ENCODE data around the gene TMEM11. TPM values are rescaled to one million over a fixed set of nuclear protein-coding genes. Genes with fewer than 3 reads are reported as not detected.

Gene TMEM11
- polyA plus RNA-seq, 1 donor (not counting 4 experiments of a cell fraction or from before 2014, with no cell fraction given), result 40.1 TPM

GRCh38 chr17:21164216-21164615 lies 49.7 kb downstream of the TMEM11 start:
- Histone ChIP-seq H3K36me3 (ENCODE audit: control insufficient read depth in 2 of 2, extremely low read depth in 1 of 2, insufficient read depth in 2 of 2, low read length in 2 of 2) (no peaks in the 10 kb centered on the region), H2AFZ (ENCODE audit: control insufficient read depth, low read length) (no peak overlapping the region), H3K4me3 (ENCODE audit: control insufficient read depth in 2 of 3, extremely low read depth in 1 of 3, insufficient read depth in 2 of 3, low read depth in 1 of 3, low read length in 3 of 3) (no peak overlapping the region), H3K4me2 (ENCODE audit: control insufficient read depth, extremely low read depth, insufficient read depth, low read depth, low read length) (no peak overlapping the region), H3K27ac (ENCODE audit: control insufficient read depth, insufficient read depth, low read length) (no peak overlapping the region), H3K9me1 (ENCODE audit: control insufficient read depth, extremely low read depth, insufficient read depth, low read length) (no peaks in the 10 kb centered on the region), H3K27me3 (ENCODE audit: control insufficient read depth, extremely low read depth, insufficient read depth, low read length) (no peaks in the 10 kb centered on the region), H3K9ac (ENCODE audit: control insufficient read depth, extremely low read depth, insufficient read depth, low read length) (no peak overlapping the region), H3K79me2 (ENCODE audit: control insufficient read depth, insufficient read depth, low read length) (no peaks in the 10 kb centered on the region), H3K4me1 (ENCODE audit: control insufficient read depth, extremely low read depth, insufficient read depth, low read length) (no peaks in the 10 kb centered on the region), H3K9me3 (ENCODE audit: control insufficient read depth, low read depth, low read length) (no peaks in the 10 kb centered on the region), H4K20me1 (ENCODE audit: control insufficient read depth, extremely low read depth, insufficient read depth, low read length) (no peaks in the 10 kb centered on the region)
- DNase-seq (ENCODE audit: low read depth, low spot score), result no peak
- FAIRE-seq, result no peak
- TF ChIP-seq CTCF (optimal IDR thresholded peaks at IDR 0.05 in 1 of 3, IDR thresholded peaks at IDR 0.05 in 1 of 3, conservative IDR thresholded peaks at IDR 0.05 in 1 of 3; ENCODE audit: extremely low read depth in 1 of 3, insufficient read depth in 2 of 3, low read length in 3 of 3) (no peak), EZH2 (IDR thresholded peaks at IDR 0.05; ENCODE audit: low read length) (no peak)
- dilution Hi-C loops (cut with MboI; ENCODE audit: extremely low pct_ligation_motif_present, low sequenced_read_pairs), result no loop called here

- Histone ChIP-seq H3K27me3 (ENCODE audit: control insufficient read depth, extremely low read depth, insufficient read depth, low read length) (no peaks in the 10 kb centered on the region), H3K9me1 (ENCODE audit: control insufficient read depth, extremely low read depth, insufficient read depth, low read length) (no peaks in the 10 kb centered on the region), H3K79me2 (ENCODE audit: control insufficient read depth, insufficient read depth, low read length) (no peaks in the 10 kb centered on the region), H4K20me1 (ENCODE audit: control insufficient read depth, extremely low read depth, insufficient read depth, low read length) (no peaks in the 10 kb centered on the region), H3K4me1 (ENCODE audit: control insufficient read depth, extremely low read depth, insufficient read depth, low read length) (no peaks in the 10 kb centered on the region), H3K4me3 (ENCODE audit: control insufficient read depth in 2 of 3, extremely low read depth in 1 of 3, insufficient read depth in 2 of 3, low read depth in 1 of 3, low read length in 3 of 3) (no peak overlapping the region), H3K27ac (ENCODE audit: control insufficient read depth, insufficient read depth, low read length) (no peak overlapping the region), H3K4me2 (ENCODE audit: control insufficient read depth, extremely low read depth, insufficient read depth, low read depth, low read length) (no peak overlapping the region), H2AFZ (ENCODE audit: control insufficient read depth, low read length) (no peak overlapping the region), H3K9me3 (ENCODE audit: control insufficient read depth, low read depth, low read length) (no peaks in the 10 kb centered on the region), H3K36me3 (ENCODE audit: control insufficient read depth in 2 of 2, extremely low read depth in 1 of 2, insufficient read depth in 2 of 2, low read length in 2 of 2) (no peaks in the 10 kb centered on the region), H3K9ac (ENCODE audit: control insufficient read depth, extremely low read depth, insufficient read depth, low read length) (no peak overlapping the region)
- FAIRE-seq (no peak), DNase-seq (ENCODE audit: low read depth, low spot score) (no peak)
- TF ChIP-seq EZH2 (IDR thresholded peaks at IDR 0.05; ENCODE audit: low read length), result no peak
- TF ChIP-seq CTCF (optimal IDR thresholded peaks at IDR 0.05 in 1 of 3, IDR thresholded peaks at IDR 0.05 in 1 of 3, conservative IDR thresholded peaks at IDR 0.05 in 1 of 3; ENCODE audit: extremely low read depth in 1 of 3, insufficient read depth in 2 of 3, low read length in 3 of 3), result no peak
- dilution Hi-C loops (cut with MboI; ENCODE audit: extremely low pct_ligation_motif_present, low sequenced_read_pairs), result no loop called here
Observed at GRCh38 chr17:21163101-21163500, 50.9 kb downstream of the TMEM11 start.

All from keratinocyte (primary cell).